Medulla oblongata (tissue), 1 donor: Measurements from ENCODE around the gene TMEM158.

Experiments used
- DNase-seq: peaks from one replicate; pipeline ENCODE4 v3.0.0-alpha.2; 2015; ENCODE audit errors: extremely low spot score

TMEM158 gene

DNA sequence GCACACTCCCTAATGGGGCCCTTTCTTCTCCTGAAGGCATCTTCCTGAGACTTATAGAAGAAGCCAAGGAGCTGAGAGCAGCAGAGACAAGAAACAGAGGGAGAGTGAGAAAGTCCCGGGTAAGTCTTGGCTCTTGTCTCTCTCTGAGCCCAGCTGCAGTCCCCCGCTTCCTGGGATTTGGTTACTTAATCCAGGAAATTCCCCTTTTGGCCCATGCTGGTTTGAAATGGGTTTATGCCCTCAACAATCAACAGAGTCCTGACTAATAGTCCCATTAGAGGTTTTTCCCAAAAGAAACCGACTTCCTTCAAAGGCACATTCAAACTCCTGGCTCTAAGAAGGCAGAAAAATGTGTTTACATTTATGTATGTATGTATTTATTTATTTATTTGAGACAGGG, 22.0 kb downstream of the TMEM158 start:
- DNase-seq = no peak

DNA sequence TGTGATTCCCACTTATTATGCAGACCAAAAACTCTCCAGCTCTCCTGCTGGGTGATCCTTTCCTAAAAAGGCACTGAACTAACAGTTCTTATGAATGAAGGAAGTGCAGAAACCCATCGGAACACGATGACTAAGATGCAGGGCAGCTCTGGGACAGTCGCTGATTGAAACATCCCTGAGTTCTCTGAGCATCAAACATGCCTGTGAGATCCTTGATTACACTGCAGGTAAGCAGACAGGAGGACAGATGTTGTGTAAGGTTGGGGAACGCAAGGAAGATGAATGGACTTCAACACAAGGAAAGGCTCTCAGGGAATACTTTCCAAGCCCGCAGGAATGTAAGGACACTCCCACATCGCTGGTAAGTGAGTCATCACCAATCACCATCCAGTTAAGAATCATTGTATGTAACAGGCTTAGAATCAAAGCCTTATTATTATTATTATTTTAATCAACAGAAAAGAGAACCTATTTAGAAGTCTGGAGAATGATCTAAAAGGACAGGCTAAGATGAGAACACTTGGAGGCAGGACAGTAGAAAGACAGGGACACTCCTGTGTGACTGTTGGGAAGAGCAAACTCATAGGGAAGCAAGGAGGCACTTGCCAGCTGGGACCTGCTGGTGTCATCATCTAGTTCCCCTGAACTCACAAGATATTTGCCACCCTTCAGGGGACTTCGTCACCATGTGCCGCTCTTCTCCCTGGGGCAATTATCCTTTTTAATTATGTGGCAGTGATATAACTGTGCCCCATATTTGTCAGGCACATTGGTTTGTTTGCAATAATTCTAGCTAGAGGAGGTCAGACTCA, 26.0 kb downstream of the TMEM158 start:
- no peak for DNase-seq

DNA sequence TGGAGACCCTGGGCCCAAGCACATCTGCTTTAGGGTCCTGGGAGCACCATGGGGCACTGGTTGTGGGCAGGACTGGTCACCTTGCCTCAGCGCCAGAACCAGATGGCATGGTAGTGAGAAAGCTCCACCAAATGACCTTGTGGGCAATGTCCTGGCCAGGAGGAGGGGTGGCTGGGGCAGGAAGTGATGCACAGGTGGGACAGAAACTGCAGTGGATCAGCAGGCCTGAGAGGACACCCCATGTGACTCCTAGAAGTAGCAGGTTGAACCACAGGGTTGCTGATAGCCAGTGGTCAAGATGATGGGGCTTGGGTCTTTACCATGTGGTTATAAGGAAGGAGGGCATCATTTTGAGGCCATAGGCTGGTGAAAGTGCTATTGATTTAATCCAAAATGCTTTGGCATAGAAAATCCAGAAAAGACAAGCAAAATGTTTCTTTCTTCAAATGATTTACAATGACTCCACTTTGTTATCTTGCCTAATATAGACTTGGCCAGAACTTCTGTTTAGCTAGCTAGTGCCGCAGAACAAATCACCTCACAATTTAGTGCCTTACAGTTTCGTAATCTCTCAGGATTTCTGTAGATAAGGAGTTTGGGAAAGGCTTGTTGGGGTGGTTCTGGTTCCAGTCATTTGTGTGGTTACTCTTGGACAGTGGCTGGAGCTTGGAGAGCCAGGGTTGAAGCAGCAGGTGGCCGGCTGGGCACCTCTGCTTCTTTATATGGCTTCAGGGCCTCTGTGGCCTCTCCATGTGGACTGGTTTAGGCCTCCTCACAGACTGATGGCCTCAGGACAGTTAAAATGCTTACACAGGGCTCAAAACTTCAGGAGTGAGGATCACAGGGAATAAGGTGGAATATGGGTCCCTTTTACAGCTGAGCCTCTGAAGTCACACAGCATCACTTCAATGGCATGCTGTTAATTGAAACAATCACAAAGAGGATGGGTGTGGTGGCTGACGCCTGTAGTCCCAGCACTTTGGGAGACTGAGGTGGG, 27.5 kb downstream of the TMEM158 start:
- DNase-seq = no peak

DNA sequence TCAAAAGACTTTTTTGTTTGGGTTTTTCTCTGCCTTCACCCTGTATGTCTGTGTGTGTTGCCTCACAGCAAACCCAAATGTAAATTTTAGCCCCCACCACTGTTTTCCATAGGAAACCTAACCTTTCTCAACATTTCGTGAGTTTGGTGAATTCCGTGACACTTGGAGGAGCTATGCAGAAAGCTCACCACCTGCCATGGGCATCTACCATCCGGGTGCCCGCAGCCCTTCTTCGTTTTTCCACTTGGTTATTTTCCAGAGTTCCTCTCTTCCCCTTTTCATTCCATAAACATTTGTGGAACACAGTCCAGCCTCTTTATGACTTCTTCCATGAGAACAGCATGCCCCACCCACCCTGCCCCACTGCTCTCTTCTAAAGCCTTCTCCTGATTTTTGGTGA, 31.3 kb downstream of the TMEM158 start:
- no peak for DNase-seq

DNA sequence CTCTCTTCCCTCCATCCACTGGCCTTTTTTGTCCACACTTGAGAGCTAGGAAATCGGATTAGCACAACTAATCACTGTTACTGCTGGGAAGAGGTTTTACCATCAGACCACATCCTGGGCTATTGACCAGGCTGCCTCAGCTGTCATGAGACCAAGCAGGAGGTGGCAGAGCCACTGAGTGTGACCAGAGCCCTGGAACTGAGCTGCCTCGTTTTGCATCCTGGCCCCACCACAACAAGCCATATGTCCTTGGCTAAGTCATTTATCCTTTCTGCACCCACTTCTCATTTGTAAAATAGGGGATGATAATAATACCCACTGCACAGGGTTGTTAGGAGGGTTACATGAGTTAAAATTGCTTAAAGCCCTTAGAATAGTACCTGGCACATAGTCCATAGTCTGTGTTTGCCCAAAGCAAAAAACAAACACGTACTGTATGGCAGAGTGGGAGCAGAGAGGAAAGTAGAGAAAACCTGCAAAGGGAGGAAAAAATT, 34.1 kb downstream of the TMEM158 start:
- DNase-seq = no peak

DNA sequence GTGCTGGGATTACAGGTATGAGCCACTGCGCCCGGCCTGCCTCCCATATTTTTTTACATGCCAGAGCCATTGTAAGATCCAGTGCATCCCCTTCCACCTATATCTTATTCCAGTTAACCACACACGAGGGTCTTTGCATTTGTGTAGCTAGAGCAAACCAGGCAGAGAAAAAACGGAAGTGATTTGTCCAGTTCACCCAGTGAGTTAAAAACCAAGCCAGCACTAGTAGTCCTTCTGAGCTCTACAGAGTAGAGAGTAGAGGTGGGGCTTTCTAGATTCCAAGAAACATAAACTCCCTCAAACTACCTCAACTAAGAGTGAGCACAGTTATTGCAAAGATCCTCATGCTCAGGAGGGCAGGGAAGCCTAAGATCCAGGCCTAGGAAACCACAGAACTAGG, 34.7 kb downstream of the TMEM158 start:
- DNase-seq = no peak

DNA sequence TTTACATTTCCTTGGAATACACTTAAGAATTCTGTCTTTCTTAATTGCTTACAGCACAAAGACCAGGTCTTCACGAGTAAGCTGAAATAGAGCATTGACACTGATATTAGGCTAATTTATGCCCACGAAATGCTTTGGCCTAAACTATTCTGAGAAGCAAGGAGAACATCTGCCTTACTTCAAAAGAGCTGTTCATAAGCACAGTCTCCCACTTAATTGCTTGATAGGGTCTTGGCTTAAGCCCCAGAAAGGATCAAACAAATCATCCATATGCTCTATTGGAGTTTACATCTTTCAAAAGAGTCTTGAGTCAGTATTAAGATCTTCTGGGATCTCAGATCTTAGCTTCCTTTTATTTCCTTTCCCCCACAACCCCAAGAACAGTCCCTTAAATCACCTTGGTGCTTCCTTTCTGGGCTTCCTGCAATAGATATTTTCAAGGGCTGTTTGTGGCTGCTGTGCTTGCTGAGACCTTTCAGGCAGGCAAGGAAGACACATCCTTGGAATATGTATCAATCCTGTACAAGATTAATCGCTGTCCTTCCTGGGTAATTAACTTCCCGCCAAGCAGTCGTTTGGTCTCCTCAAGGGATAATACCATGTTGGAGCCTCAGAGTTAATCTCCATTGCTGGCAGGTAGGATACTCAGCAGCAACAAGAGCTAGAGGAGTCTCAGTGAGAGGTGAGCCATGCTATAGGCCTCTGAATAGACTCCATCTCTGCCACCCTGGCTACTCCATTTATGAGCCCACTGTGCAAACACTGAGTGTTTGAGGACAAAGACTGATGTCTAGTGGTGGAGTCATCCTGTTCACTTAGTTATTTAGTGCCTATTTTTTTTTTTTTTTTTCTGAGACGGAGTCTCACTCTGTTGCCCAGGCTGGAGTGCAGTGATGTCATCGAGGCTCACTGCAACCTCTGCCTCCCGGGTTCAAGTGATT, 37.1 kb downstream of the TMEM158 start:
- no peak for DNase-seq

DNA sequence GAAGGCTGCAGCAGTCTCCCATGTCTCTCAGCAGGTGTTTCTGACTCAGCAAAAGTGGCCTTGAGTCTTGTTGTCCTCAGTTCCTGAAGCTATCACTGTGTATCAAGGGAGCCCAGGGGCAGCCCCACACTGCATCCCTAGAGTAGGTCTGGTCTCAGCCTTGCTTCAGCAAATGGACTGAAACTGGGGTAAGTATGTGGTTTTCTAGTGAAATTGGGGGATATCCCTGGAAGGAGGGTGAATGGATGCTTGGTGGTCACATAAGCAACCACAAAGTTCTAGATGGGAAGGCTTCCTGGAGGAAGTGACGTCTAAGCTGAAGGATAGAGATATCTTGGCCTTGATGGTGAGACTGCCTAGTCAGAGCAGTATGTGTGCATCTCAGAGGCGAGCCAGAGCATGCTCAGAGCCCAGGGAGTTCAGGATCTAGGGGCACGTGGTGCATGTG, 38.4 kb downstream of the TMEM158 start:
- DNase-seq = no peak

DNA sequence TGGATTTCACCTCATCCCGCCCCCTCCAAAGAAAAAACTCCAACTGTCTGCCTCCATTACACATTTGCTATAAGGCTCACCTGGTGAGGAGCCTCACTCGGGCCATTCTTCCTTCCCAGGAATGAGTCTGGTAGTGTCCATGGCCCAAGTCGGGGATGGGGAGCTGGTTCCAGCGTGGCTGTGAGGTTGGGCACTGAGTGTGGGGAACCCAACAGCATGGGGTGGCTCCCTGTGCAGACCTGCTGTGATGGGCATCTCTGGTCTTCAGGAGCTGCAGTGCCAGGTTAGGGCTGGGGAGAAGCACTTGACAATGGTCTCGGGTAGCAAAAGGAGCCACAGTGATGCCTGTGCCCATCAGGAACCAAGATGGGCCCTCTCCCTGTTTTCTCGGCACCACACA, 39.2 kb downstream of the TMEM158 start:
- no peak for DNase-seq

DNA sequence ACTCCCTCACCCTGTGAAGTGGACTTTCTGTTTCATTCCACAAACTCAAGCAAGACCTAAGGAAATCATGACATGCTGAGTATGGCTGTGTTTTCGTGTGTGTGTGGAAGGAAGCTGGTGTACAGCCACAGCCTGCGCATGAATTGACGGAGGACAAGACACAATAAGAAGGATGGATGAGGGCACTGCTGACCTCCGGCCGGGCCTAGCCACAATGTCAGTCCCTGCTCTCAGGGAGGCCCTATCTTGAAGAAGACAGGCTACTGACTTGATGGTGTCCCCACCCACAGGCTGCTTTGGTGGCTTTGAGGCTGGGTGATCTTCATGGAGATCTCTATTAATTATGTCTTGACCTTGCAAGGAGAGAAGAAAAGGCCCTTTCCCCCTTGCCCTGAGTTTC, 40.6 kb downstream of the TMEM158 start:
- DNase-seq = no peak

DNA sequence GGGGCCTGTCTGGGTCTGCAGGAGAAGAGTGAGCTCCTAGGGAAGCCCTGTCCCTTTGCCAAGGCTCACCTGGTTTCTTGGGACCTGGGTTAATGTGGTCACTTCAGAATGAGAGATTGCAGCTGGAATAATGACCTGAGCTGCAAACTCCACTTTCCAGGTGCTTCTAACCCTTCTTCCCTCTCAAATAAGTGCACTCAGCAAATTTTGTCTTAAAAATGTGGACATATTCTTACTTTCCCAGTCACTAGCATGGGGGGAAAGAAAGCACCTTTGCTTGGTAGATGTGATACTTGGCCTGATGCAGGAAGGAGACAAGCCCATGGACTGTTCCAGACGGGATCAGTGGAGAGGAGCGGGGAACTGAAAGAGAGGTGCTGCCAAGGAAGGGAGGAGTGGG, 41.0 kb downstream of the TMEM158 start:
- no peak for DNase-seq

DNA sequence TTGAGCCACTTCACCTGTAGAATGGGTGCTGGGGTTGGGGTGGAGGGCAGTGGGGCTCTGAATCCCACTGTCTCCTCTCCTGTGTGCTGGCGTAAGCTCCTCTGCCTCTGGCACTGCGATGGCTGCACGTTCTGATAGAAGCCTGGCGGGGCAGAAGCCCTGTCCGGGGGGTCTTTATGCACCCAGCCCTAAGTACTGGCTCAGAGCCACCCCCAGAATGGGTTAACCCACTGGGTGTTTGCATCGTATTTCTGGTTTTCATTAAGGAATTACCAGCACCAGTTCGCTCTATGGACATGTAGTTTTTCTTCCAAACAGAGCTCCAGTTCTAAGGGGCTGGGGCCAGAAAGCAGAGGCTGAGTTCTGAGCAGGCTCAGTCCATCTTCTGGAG, 42.2 kb downstream of the TMEM158 start:
- no peak for DNase-seq

DNA sequence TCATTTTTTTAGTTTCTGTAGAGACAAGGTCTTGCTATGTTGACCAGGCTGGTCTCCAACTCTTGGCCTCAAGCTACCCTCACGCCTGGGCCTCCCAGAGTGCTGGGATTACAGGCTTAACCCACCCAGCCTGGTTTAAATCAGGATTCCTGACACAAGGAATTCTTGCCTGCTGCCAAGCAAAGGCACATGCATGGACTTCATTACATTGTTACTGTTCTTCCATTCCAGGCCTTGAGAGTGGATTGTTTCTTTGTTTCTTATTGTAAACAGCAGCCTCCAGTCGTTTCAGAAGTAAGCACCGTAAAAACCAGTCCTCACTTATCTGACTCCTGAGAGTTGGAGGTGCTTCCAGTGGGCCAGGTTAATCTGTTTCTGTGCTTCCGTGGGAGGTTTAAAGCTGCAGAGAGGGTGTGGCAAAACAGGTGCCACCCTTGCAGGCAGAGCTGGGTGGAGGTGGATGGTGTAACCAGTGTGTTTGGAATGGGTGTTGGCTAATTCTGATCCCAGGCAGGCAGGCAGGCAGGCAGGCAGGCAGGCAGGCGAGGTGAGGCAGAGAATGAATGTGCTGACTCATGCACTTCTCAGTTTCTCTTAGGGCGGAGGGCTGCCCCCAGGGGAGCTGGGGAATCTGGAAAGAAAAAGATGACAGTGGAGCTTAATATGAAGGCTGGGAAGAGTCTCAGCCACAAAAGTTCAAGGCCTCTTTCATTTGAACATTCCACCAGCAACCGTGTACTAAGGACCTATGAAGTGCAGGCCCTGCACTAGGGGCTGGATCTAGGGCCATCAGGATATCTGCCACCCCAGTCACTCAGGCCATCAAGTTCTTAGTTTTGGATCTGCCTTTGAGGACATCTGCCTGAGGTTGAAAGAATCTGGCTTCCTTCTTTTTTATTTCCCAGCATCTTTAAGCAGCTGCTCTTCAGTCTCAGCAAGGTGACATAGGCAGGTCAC, 42.9 kb downstream of the TMEM158 start:
- no peak for DNase-seq

DNA sequence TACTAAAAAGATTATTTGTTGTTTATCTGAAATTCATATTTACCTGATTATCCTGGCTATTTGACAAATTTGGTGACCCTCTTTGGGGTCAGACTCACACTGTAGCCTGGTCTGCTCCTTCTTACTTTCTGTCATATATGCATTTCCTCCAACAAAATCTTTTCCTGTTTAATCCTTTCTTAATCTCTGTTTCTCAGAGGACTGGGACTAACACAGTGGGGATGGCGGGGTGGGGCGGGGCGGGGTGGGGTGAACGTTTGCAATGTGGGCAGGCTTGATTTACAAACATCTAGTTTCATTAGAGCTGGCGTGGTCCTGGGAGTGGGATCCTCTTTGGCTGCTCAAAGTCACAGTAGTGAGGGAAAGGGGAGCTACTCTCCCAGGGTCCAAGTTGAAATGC, 44.6 kb downstream of the TMEM158 start:
- DNase-seq = no peak

DNA sequence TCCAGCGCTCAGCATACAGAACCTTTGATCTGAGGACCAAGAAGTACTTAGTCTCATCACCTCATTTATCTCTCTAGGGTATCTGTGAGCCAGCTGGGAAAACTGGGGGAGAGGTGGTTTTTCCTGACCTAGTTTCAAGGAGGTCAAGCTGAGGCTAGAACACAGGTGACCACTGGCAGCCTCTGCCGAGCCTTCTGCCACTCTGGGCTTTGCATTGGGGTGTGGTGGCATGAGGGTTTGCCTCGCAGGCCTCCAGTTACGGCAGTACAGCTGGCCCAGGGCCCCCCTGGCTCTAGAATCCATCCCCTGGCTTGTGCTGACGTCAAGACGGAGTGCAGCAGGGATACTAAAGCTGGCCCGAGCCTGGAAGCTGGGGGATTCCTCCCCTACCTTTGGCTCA, 45.2 kb downstream of the TMEM158 start:
- DNase-seq = no peak

DNA sequence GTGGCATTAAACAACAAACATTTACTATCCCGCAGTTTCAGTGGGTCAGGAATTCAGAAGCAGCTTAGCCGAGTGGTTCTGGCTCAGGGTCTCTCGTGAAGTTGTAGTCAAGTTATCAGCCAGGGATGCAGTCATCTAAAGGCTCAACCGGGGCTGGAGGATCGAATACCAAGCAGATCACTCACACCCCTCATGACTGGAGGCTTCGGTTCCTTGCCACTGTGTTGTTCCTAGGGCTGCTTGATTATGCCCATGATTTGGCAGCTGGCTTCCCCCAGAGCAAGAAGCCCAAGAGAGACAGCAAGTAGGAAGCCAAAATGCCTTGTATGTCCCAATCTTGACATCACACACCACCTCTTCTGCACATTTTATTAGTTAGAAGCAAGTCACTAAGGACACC, 46.0 kb downstream of the TMEM158 start:
- DNase-seq = no peak

DNA sequence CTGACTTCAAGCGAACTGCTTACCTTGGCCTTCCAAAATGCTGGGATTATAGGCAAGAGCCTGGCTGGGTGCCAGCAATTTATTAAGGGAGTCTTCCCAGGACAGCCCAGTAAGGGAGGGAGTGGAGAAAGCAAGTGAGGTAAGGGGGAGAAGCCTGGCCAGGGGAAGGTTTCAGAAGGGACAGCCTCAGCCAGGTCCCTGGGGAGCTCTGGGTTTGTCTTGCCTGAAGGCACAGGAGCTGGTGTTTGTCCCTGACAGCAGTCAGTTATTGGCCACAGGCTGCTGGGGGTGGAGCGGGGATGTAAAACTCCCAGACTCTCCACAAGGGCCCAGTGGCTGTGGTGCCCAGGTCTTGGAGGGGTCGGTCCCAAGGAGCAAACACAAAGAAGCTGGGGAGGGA, 46.9 kb downstream of the TMEM158 start:
- DNase-seq = no peak

DNA sequence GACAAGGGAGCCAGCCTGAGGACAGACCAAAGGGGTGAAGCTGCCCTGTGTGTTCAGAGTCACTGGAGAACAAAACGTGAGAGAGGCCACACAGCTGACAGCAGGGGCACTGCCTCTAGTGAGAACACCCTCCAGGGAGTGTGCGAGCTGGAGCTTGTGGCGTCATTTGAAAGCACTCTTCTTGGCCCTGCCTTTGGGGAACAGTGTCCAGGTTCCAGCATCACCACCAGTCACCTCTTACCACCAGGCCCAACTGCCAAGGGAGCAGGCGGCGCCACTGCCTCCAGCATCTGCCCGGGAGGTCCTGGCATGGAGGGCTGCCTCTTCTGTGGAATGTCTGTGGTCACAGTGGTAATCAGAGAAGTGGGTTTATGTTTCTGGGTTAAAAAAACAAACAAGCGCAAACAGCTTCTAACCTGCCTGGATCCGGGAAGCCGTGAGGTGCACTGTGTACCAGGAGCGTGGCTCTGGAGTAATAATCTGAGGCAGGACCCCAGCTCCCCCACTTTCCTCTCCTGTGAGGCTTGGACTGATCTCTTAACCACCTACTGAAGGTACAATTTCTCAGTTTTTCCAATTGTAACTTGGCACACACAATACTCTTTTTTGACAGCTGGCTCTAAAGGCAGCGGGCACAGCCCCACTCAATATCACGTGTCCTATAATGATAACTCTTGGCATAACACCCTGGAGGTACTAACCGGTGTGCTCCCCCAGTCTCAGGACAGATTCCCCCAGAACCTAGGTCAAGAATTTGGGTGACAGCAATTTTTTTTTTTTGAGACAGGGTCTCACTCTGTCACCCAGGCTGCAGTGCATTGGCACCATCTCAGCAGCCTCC, 47.7 kb downstream of the TMEM158 start:
- no peak for DNase-seq

DNA sequence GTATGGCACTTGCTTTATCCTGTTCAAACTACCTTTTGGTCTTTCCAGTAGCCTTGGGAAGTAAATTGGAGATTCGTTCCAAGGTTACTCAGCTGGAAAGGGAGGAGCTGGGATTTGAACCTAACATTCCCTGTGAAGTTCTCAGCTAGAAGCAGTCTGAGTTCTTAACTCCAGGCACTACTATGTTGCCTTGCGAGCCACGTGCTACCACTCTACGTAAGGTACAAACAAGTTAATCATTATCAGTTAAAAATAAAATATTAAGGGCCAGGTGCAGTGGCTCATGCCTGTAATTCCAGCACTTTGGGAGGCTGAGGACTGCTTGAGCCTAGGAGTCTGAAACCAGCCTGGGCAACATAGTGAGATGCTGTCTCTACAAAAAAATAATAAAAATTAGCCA, 49.2 kb downstream of the TMEM158 start:
- no peak for DNase-seq
